Thyroid gland (tissue), 4 donors: ENCODE results near the gene SCN11A. TPM values are rescaled to one million over a fixed set of nuclear protein-coding genes. Genes with fewer than 3 reads are reported as not detected.

Source experiments
- DNase-seq, 2 donors: peaks; one replicate each; pipeline ENCODE4 v3.0.0-alpha.2; 2019
- H3K27ac ChIP-seq, 3 donors: fragments of 200-600 bp; sonication (generic); 1 replicate in 2 of 3; 2 replicates in 1 of 3; pipeline ENCODE4 v1.5.1; 2016 to 2019; ENCODE audit warnings: mild to moderate bottlenecking in 1 of 3, moderate library complexity in 1 of 3
- H3K27me3 ChIP-seq: fragments of 200-600 bp; sonication (generic); one replicate; pipeline ENCODE4 v1.5.1; 2019
- H3K36me3 ChIP-seq, 2 donors: fragments of 200-600 bp; sonication (generic); one replicate each; pipeline ENCODE4 v1.5.1; 2016 to 2019
- H3K4me1 ChIP-seq, 2 donors: fragments of 200-600 bp; sonication (generic); one replicate each; pipeline ENCODE4 v1.5.1; 2017 to 2019
- H3K4me3 ChIP-seq, 3 donors: fragments of 200-600 bp; sonication (generic); replicated peaks in 1 of 3; 1 replicate in 2 of 3; 2 replicates in 1 of 3; pipeline ENCODE4 v1.5.1; 2016; ENCODE audit warnings: mild to moderate bottlenecking in 1 of 3
- H3K9me3 ChIP-seq: fragments of 200-600 bp; sonication (generic); one replicate; pipeline ENCODE4 v1.5.1; 2017
- POLR2A ChIP-seq, 2 donors: fragments of 450-650 bp; IDR thresholded peaks; one replicate each; pipeline ENCODE4 v1.6.1; 2017; ENCODE audit warnings: antibody characterized with exemption in 2 of 2, mild to moderate bottlenecking in 2 of 2, moderate library complexity in 1 of 2
- whole genome bisulfite sequencing, 2 donors: methylation state at CpG; one replicate each; pipeline ENCODE4 v1.1.5; 2017; 5-methylcytosine and 5-hydroxymethylcytosine counted together
- intact Hi-C: fragments of 100-400 bp; cut with DNase I; formaldehyde crosslinking; loops from one replicate; pipeline ENCODE4 v1.15.1; 2023
- total RNA-seq, 4 donors: library from RNA; depleted of rRNA; stranded (reverse); fragments of >200 nt; gene quantifications; one replicate each; pipeline ENCODE4 v1.2.3, GENCODE V29; 2016
- TF ChIP-seq, protein P1 (sequence below), 6 experiments: fragments of 200-600 bp in 3 of 6; fragments of 450-650 bp in 3 of 6; sonication (generic) in 3 of 6; IDR thresholded peaks; one replicate each; pipeline ENCODE4 v1.5.1; 2016 to 2019; ENCODE audit warnings: antibody characterized with exemption in 6 of 6, mild to moderate bottlenecking in 2 of 6, inconsistent platforms in 1 of 6, moderate library complexity in 1 of 6

SCN11A gene
- total RNA-seq, 4 donors from 2014 or later, result 0.13 to 0.33 (median 0.14) TPM

- no peak for DNase-seq
- TF ChIP-seq POLR2A (IDR thresholded peaks at IDR 0.05), result no peak
- TF ChIP-seq, protein P1, sequence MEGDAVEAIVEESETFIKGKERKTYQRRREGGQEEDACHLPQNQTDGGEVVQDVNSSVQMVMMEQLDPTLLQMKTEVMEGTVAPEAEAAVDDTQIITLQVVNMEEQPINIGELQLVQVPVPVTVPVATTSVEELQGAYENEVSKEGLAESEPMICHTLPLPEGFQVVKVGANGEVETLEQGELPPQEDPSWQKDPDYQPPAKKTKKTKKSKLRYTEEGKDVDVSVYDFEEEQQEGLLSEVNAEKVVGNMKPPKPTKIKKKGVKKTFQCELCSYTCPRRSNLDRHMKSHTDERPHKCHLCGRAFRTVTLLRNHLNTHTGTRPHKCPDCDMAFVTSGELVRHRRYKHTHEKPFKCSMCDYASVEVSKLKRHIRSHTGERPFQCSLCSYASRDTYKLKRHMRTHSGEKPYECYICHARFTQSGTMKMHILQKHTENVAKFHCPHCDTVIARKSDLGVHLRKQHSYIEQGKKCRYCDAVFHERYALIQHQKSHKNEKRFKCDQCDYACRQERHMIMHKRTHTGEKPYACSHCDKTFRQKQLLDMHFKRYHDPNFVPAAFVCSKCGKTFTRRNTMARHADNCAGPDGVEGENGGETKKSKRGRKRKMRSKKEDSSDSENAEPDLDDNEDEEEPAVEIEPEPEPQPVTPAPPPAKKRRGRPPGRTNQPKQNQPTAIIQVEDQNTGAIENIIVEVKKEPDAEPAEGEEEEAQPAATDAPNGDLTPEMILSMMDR (IDR thresholded peaks at IDR 0.05), result no peak
- no peaks in the 10 kb centered on the region for H3K9me3 ChIP-seq
- H3K4me1 ChIP-seq, result no peaks in the 10 kb centered on the region
- H3K27ac ChIP-seq, result no peak overlapping the region
- intact Hi-C loops, result no loop called here
- no peak overlapping the region for H3K4me3 ChIP-seq
- WGBS, 2 donors, result 86 to 95% methylated on average over 4 of the region's 4 CpGs
- H3K36me3 ChIP-seq, result no peaks in the 10 kb centered on the region
- no peaks in the 10 kb centered on the region for H3K27me3 ChIP-seq
These were observed 30.1 kb downstream of the SCN11A start for GRCh38 chr3:39021465-39022285.

GRCh38 chr3:39021029-39021428 is 30.7 kb downstream of the SCN11A start:
- Histone ChIP-seq H3K9me3 (no peaks in the 10 kb centered on the region), H3K27me3 (no peaks in the 10 kb centered on the region), H3K4me3 (no peak overlapping the region), H3K36me3 (no peaks in the 10 kb centered on the region), H3K4me1 (no peaks in the 10 kb centered on the region), H3K27ac (no peak overlapping the region)
- intact Hi-C loops, result no loop called here
- TF ChIP-seq, protein P1 (IDR thresholded peaks at IDR 0.05), result no peak
- no peak for TF ChIP-seq POLR2A (IDR thresholded peaks at IDR 0.05)
- DNase-seq, result no peak
- WGBS, 2 donors, result 95 to 96% methylated on average over 1 of the region's 1 CpG

DNA sequence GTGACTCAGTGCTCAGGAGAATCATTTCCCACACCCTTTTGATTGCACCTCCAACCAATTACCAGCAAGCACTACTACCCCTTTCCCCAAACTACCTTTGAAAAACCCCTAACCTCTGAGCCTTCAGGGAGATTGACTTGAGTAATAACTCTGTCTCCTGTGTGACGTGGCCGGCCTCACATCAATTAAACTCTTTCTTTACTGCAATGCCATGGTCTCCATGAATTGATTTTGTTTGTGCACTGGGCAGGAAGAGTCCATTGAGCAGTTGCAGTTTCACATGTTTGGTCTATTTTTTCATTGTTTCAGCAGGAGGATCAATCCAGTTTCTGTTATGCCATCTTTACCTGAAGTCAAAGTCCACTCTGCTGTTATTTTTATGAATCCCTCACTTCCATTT is 32.4 kb downstream of the SCN11A start:
- WGBS, 2 donors, result 85 to 93% methylated on average over 2 of the region's 2 CpGs
- intact Hi-C loops, result no loop called here
- H3K4me1 ChIP-seq, result no peaks in the 10 kb centered on the region
- H3K36me3 ChIP-seq, result no peaks in the 10 kb centered on the region
- no peak overlapping the region for H3K4me3 ChIP-seq
- TF ChIP-seq, protein P1 (IDR thresholded peaks at IDR 0.05), result no peak
- no peak for TF ChIP-seq POLR2A (IDR thresholded peaks at IDR 0.05)
- no peak for DNase-seq
- no peaks in the 10 kb centered on the region for H3K27me3 ChIP-seq
- H3K9me3 ChIP-seq, result no peaks in the 10 kb centered on the region
- no peak overlapping the region for H3K27ac ChIP-seq

GRCh38 chr3:39015418-39015817 is 36.3 kb downstream of the SCN11A start:
- H3K36me3 ChIP-seq, result no peaks in the 10 kb centered on the region
- intact Hi-C loops, result no loop called here
- H3K4me1 ChIP-seq, result no peaks in the 10 kb centered on the region
- no peak overlapping the region for H3K4me3 ChIP-seq
- DNase-seq, result no peak
- no peak overlapping the region for H3K27ac ChIP-seq
- 81 to 85% methylated on average over 3 of the region's 3 CpGs for WGBS, 2 donors
- no peaks in the 10 kb centered on the region for H3K27me3 ChIP-seq
- TF ChIP-seq, protein P1 (IDR thresholded peaks at IDR 0.05), result no peak
- TF ChIP-seq POLR2A (IDR thresholded peaks at IDR 0.05), result no peak
- H3K9me3 ChIP-seq, result no peaks in the 10 kb centered on the region

DNA sequence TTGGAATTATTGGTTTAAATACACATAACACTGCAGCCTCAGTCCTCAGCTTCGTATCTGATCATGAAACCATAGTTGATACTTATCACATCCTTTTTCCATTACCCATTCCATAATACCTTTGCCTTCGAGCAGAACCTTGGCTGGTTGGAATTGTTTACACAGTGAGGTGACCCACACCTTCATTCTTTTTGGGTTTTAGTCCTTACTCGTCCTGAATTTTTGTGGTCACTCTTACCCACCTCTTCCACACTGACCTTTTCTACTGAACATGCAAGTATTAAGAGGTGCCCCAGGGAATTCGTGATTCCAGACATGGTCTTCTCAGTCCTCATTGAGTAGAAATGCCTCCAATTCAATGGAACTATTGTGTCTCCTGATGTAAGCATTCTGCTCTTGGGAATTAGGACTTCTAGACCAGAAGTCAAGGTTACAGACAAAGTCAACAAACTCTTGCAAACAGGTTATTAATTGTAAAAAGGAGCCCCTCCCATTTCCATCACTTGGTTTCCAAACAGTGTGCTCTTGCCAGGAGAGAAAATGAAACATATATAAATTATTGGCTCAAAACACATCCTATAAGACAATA is 37.7 kb downstream of the SCN11A start:
- no peaks in the 10 kb centered on the region for H3K27me3 ChIP-seq
- WGBS, 2 donors, result 75 to 85% methylated on average over 4 of the region's 4 CpGs
- TF ChIP-seq POLR2A (IDR thresholded peaks at IDR 0.05), result no peak
- TF ChIP-seq, protein P1 (IDR thresholded peaks at IDR 0.05), result no peak

More for the DNA sequence above, 37.7 kb downstream of the SCN11A start:
- no peak overlapping the region for H3K4me3 ChIP-seq
- intact Hi-C loops, result no loop called here
- no peak overlapping the region for H3K27ac ChIP-seq
- H3K9me3 ChIP-seq, result no peaks in the 10 kb centered on the region
- H3K4me1 ChIP-seq, result no peaks in the 10 kb centered on the region
- H3K36me3 ChIP-seq, result no peaks in the 10 kb centered on the region
- no peak for DNase-seq
